GM10248 (cell line): ENCODE measurements around the gene DBT.
"Not testable (repeated sequence)": the region's sequence is repeated elsewhere in the genome, so short reads cannot be mapped to it uniquely, and the experiment has no call there.

Experiments used
- CTCF ChIA-PET: fragments of 300-600 bp; sonication (Branson Sonifier 250); formaldehyde crosslinking; extraction: SDS; loops from one replicate; lab custom pipeline; 2021; ENCODE audit warnings: antibody characterized with exemption; lab: Yijun Ruan, JAX
- POLR2A ChIA-PET: fragments of 350-650 bp; sonication (Branson Sonifier 250); formaldehyde crosslinking; extraction: SDS; loops from one replicate; lab custom pipeline; 2020; ENCODE audit warnings: antibody characterized with exemption; lab: Yijun Ruan, JAX
- DNase-seq: peaks from one replicate; pipeline ENCODE4 v3.0.0; 2012; ENCODE audit errors: extremely low spot score
- TF ChIP-seq, protein P1 (sequence below): IDR thresholded peaks from 2 replicates; pipeline ENCODE4 v1.5.1; 2012; ENCODE audit warnings: mild to moderate bottlenecking, low read depth; ENCODE audit errors: extremely low read depth, missing control alignments, control extremely low read depth

Gene DBT

DNA sequence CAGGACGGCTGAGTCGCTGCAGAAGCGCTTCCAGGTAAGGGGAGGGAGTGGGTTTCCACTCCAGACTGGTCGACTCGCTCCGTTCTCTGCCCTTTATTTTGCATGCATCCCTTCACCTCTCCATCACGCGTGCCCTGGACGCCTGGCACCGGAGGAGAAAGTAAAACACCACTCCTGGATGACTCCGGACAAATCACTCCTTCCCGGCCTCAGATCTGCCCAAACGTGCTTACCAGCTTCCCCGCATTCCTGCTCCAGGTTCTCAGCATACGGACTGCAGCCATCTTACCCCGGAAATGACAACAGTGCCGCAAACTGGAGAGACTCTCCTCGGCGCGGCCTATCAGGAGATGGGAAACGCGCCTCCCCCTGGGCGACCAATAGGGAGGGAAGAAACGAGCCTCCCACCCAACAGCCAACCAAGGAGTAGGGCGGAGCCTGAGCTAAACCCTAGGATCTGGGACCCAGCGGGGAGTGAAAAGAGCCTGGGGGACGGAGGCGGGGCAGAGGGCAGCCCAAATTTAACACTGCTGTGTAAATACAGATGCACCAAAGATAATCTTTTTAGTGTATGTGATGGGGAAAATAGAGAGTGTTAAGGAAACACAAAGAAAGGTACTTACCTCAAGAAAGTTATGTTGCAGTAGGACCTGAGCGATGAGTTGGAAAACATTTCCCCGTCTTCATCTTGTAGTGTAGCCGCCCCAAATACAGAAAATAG lies at the start of gene DBT:
TSS of gene DBT (minus strand) at position 298 of the 721 bp plus-strand sequence. CDS start at position 284, 14 bp downstream.
- TF ChIP-seq, protein P1, sequence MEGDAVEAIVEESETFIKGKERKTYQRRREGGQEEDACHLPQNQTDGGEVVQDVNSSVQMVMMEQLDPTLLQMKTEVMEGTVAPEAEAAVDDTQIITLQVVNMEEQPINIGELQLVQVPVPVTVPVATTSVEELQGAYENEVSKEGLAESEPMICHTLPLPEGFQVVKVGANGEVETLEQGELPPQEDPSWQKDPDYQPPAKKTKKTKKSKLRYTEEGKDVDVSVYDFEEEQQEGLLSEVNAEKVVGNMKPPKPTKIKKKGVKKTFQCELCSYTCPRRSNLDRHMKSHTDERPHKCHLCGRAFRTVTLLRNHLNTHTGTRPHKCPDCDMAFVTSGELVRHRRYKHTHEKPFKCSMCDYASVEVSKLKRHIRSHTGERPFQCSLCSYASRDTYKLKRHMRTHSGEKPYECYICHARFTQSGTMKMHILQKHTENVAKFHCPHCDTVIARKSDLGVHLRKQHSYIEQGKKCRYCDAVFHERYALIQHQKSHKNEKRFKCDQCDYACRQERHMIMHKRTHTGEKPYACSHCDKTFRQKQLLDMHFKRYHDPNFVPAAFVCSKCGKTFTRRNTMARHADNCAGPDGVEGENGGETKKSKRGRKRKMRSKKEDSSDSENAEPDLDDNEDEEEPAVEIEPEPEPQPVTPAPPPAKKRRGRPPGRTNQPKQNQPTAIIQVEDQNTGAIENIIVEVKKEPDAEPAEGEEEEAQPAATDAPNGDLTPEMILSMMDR = no peak
- CTCF ChIA-PET = interaction anchor here (0.9 to 1.7 kb wide), 7 partner anchors 11 to 206 kb away, joined by 3 to 5 read pairs (median 4); no protein-coding TSS in a partner anchor
- DNase-seq = peak; percentile 94
- POLR2A ChIA-PET = interaction anchor here (1.4 kb wide), 1 partner anchor 16 kb away, joined by 13 read pairs; the partner anchor contains the start of gene RTCA

DNA sequence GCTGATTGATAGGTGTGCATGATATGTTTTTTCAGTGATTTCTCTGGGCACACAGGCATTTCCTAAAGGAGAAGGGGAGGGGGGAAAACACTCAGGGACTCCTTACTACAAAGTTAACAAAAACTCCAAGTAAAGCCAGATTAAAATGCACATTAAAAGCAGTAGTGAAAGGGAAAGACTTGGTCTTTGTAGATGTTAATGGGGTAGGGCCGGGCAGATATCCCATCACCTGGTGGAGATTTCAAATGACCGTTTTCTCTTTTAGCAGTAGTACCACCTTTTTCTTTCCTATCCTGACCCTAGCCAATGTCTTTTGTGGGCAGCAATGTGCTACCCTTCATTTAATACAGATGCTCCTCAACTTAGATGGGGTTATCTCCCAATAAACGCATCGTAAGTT lies 48.9 kb upstream of the DBT start:
- CTCF ChIA-PET = interaction anchor here (1.6 to 1.8 kb wide), 2 partner anchors 11 to 33 kb away, joined by 4 read pairs; partner anchors contain the start of gene RTCA
- POLR2A ChIA-PET = interaction anchor here (1.2 kb wide), 1 partner anchor 16 kb away, joined by 3 read pairs; no protein-coding TSS in a partner anchor
- TF ChIP-seq, protein P1 = no peak

DNA sequence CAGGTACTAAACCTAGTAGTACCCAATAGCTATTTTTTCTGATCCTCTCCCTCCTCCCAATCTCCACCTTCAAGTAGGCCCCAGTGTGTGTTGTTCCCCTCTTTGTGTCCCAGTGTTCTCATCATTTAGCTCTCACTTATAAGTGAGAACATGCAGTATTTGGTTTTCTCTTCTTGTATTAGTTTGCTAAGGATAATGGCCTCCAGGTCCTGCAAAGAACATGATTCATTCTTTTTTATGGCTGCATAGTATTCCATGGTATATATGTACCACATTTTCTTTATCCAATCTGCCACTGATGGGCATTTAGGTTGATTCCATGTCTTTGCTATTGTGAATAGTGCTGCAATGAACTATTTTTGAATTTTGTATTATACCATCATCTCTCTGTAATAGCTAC lies 47.4 kb upstream of the DBT start:
- POLR2A ChIA-PET, DNase-seq: not testable (repeated sequence)
- CTCF ChIA-PET = interaction anchor here (1.1 to 1.4 kb wide), 2 partner anchors 8 to 23 kb away, joined by 3 read pairs; no protein-coding TSS in a partner anchor

More for the DNA sequence above, 48.9 kb upstream of the DBT start:
- no peak for DNase-seq

DNA sequence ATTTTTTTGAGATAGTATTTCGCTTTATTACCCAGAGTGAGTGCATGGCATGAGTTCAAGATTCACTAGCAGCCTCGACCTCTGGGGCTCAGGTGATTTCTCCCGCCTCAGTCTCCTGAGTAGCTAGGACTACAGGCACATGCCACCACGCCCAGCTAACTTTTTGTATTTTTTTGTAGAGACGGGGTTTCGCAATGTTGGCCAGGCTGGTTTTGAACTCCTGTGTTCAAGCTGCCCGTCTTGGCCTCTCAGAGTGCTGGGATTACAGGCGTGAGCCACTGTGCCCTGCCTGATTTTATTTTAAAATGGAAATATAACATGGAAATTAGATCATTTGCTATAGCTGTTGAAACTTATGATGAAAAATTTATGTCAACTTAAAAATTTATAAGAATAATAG lies 46.5 kb upstream of the DBT start:
- DNase-seq = no peak
- POLR2A ChIA-PET = no interaction called here
- CTCF ChIA-PET = interaction anchor here (1.4 kb wide), 1 partner anchor 24 kb away, joined by 3 read pairs; no protein-coding TSS in a partner anchor
- TF ChIP-seq, protein P1 = no peak

DNA sequence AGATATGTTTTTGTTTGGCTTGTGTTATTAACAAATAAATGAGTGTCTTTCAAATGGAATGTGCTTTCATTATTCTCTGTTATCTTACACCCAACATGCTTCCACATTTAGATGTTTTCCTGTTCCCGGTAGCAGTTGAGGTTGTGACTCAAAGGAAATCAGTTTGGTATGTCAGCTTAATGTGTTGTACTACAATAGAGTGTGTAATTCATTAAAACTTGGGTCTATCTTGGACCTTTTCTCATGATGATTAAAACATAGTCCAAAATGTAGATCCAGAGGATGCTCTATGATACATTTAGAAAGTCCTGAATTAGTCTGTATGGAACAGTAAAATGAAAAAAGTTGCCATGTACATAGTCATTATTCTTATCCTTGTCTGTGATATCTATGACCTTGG lies 43.1 kb upstream of the DBT start:
- TF ChIP-seq, protein P1 = no peak
- POLR2A ChIA-PET = no interaction called here
- CTCF ChIA-PET = no interaction called here
- DNase-seq = no peak

DNA sequence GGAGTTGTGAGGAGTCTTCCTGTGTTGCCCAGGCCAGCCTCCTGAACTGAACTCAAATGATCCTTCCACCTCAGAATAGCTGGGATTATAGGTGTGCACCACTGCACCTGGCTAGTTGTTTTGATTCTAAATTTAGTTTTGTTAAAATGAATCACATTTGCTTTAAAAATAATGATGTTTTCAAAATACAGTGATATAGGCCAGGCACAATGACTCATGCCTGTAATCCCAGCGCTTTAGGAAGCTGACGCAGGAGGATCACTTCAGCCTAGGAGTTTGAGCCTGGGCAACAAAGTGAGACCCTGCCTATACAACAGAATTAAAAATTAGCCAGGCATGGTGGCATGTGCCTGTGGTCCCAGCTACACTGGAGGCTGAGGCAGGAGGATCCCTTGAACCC lies 40.7 kb upstream of the DBT start:
- TF ChIP-seq, protein P1 = no peak
- no peak for DNase-seq
- ChIA-PET CTCF (interaction anchor here (1.4 kb wide), 1 partner anchor 13 kb away, joined by 3 read pairs; no protein-coding TSS in a partner anchor), POLR2A (interaction anchor here (0.5 to 0.6 kb wide), 2 partner anchors 140 to 205 kb away, joined by 3 to 7 read pairs; no protein-coding TSS in a partner anchor)

DNA sequence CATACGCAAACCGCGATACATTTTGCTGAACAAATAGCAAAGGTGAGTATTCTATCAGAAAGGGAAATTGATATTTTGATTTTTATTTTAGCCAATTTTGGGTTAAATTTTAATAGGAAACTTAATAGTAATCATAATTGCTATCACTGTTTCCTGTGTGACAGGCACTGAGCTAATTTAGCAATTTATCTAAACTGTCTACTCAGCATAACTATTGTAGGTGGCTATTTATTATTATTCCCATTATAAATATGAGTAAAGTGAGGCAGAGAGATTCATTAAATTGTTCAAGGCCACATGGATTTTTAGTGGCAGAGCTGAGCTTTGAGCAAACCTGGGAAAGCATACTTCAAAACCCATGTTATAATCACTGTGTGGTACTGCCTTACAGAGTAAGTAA lies 37.5 kb upstream of the DBT start:
- POLR2A ChIA-PET = no interaction called here
- CTCF ChIA-PET = interaction anchor here (1.1 to 1.4 kb wide), 3 partner anchors 11 to 104 kb away, joined by 3 to 4 read pairs (median 3); partner anchors contain the start of gene RTCA

More for the DNA sequence above, 37.5 kb upstream of the DBT start:
- TF ChIP-seq, protein P1 = no peak
- DNase-seq = no peak
